GM12878 (cell line): ENCODE results near the gene HES7. TPM values are rescaled to one million over a fixed set of nuclear protein-coding genes. Genes with fewer than 3 reads are reported as not detected.
A peak's percentile ranks its signal among the peaks of the same experiment; 100 is the strongest.

Experiments
- FOXM1 ChIP-seq: IDR thresholded peaks from 2 replicates; pipeline ENCODE4 v1.6.1; 2012; ENCODE audit warnings: low read depth, mild to moderate bottlenecking, inconsistent platforms, low read length, moderate library complexity
- IKZF2 ChIP-seq, 2 experiments: fragments of 450-650 bp; IDR thresholded peaks; 2 replicates each; pipeline ENCODE4 v1.6.1; 2017; ENCODE audit warnings: mild to moderate bottlenecking in 2 of 2, moderate library complexity in 2 of 2
- ZSCAN29 ChIP-seq: fragments of 450-650 bp; IDR thresholded peaks from 2 replicates; pipeline ENCODE4 v1.6.1; 2017; ENCODE audit warnings: mild to moderate bottlenecking, moderate library complexity
- polyA plus RNA-seq, 11 experiments: library from polyadenylated mRNA; depleted of rRNA in 4 of 11; unstranded in 6 of 11; stranded (reverse) in 5 of 11; fragments of >200 nt; fragmentation: Nextera tagmentation in 4 of 11; fragmentation: Illumina TruSeq in 1 of 11; extraction: Ambion mirVana in 4 of 11; extraction: Trizol in 1 of 11; gene quantifications; 1 replicate in 1 of 11; 2 replicates in 10 of 11; pipeline versions ENCODE4 v1.2.1 to v1.2.3, GENCODE V29; 2011 to 2016; ENCODE audit warnings: inconsistent platforms in 2 of 11, missing spikeins in 2 of 11, low read depth in 1 of 11
- total RNA-seq, 4 experiments: library from RNA; depleted of rRNA in 3 of 4; stranded (reverse); fragments of >200 nt in 3 of 4; fragmentation: Illumina TruSeq in 1 of 4; extraction: Trizol in 1 of 4; gene quantifications; 2 replicates each; pipeline versions ENCODE4 v1.2.1 to v1.2.3, GENCODE V29; 2013 to 2021
- TF ChIP-seq, protein P1 (sequence below): fragments of 450-650 bp; IDR thresholded peaks from 2 replicates; pipeline ENCODE4 v1.6.1; 2016; ENCODE audit warnings: mild to moderate bottlenecking, moderate library complexity, borderline replicate concordance

HES7 gene
- total and polyA plus RNA-seq, 10 of the 15 experiments (the other 5 are each of a cell fraction or from before 2014, with no cell fraction given): 0.07 to 1.3 (median 0.63) TPM; not detected in 4

DNA sequence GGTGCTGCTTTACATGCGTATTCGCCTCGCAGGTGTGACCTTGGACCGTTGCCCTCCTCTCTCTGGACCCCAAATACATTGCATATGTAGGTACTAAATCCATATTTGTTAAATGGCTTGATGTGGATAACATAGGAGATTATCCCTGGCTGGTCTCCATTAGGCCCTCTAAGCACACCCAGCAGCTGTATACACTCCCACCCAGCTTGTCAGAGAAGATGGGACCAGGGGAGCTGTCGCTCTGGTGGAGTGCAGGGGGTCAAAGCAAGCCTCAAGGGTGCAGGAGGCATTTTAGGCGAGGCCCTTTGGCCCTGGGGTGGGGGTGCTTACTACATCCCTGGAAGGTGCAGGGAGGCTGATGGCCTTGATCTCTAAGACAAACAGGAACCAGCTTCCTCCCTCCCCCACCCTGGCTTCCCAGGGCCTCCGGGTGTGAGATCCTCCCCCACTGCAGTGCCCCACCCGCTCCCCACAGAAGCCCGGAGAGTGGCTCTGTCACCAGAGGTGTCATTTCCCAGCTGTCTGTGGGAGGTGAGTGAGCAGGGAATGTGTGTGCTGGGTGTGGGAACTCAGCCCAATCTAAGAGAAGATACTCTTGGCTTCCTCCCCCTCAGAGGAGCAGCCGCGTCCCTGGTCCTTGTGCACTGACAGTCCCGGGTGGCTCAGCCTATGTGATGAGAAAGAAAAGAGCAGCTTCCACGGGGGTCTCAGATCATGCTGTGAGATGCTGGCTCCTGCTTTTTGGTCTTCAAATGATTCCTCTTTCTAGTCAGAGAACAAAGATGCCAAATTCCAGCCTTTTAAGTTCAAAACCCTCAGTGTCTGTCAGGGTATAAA lies 40.3 kb upstream of the HES7 start (continued):
- TF ChIP-seq, protein P1, sequence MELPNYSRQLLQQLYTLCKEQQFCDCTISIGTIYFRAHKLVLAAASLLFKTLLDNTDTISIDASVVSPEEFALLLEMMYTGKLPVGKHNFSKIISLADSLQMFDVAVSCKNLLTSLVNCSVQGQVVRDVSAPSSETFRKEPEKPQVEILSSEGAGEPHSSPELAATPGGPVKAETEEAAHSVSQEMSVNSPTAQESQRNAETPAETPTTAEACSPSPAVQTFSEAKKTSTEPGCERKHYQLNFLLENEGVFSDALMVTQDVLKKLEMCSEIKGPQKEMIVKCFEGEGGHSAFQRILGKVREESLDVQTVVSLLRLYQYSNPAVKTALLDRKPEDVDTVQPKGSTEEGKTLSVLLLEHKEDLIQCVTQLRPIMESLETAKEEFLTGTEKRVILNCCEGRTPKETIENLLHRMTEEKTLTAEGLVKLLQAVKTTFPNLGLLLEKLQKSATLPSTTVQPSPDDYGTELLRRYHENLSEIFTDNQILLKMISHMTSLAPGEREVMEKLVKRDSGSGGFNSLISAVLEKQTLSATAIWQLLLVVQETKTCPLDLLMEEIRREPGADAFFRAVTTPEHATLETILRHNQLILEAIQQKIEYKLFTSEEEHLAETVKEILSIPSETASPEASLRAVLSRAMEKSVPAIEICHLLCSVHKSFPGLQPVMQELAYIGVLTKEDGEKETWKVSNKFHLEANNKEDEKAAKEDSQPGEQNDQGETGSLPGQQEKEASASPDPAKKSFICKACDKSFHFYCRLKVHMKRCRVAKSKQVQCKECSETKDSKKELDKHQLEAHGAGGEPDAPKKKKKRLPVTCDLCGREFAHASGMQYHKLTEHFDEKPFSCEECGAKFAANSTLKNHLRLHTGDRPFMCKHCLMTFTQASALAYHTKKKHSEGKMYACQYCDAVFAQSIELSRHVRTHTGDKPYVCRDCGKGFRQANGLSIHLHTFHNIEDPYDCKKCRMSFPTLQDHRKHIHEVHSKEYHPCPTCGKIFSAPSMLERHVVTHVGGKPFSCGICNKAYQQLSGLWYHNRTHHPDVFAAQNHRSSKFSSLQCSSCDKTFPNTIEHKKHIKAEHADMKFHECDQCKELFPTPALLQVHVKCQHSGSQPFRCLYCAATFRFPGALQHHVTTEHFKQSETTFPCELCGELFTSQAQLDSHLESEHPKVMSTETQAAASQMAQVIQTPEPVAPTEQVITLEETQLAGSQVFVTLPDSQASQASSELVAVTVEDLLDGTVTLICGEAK: no peak
- TF ChIP-seq FOXM1 (no peak), IKZF2 (IDR thresholded peaks at IDR 0.05) (peak in 1 of 2 experiments; percentile 58; a peak in 1 of 4 replicates), ZSCAN29 (no peak)
